Glutamatergic neuron (in vitro differentiated cells): ENCODE data around the gene PLCL2. TPM values are rescaled to one million over a fixed set of nuclear protein-coding genes. Genes with fewer than 3 reads are reported as not detected.

Experiments
- DNase-seq: peaks from one replicate; pipeline ENCODE4 v3.0.0; 2022
- H3K27ac Mint-ChIP-seq: one replicate; pipeline ENCODE4 v1.8.0; 2020; ENCODE audit warnings: mild to moderate bottlenecking, mixed read lengths, inconsistent platforms; ENCODE audit not compliant: unreplicated experiment
- H3K27me3 Mint-ChIP-seq: one replicate; pipeline ENCODE4 v1.8.0; 2020; ENCODE audit warnings: mild to moderate bottlenecking, moderate library complexity, mixed read lengths, inconsistent platforms; ENCODE audit not compliant: unreplicated experiment
- H3K36me3 Mint-ChIP-seq: one replicate; pipeline ENCODE4 v1.8.0; 2020; ENCODE audit warnings: mild to moderate bottlenecking, mixed read lengths, inconsistent platforms; ENCODE audit not compliant: unreplicated experiment
- H3K4me1 Mint-ChIP-seq: one replicate; pipeline ENCODE4 v1.8.0; 2020; ENCODE audit warnings: mild to moderate bottlenecking, low read depth, mixed read lengths, inconsistent platforms; ENCODE audit not compliant: unreplicated experiment
- H3K4me3 Mint-ChIP-seq: one replicate; pipeline ENCODE4 v1.8.0; 2020; ENCODE audit warnings: mild to moderate bottlenecking, mixed read lengths, inconsistent platforms; ENCODE audit not compliant: unreplicated experiment
- H3K9me3 Mint-ChIP-seq: one replicate; pipeline ENCODE4 v1.8.0; 2020; ENCODE audit warnings: mild to moderate bottlenecking, moderate library complexity, mixed read lengths, inconsistent platforms; ENCODE audit not compliant: unreplicated experiment
- CTCF ChIP-seq: fragments of 200-600 bp; sonication (generic); IDR thresholded peaks from one replicate; pipeline ENCODE4 v1.5.0; 2021; ENCODE audit not compliant: partially characterized antibody, unreplicated experiment
- total RNA-seq: library from RNA; stranded (reverse); fragmentation: NEBNext Ultra II Directional; extraction: Animal tissue kit (Norgen Biotek cat#: 25700); gene quantifications from one replicate; pipeline ENCODE4 v1.2.1, GENCODE V29; 2021; ENCODE audit not compliant: unreplicated experiment

The PLCL2 gene
- total RNA-seq, 1 donor from 2014 or later: 71.1 TPM

GRCh38 chr3:17040990-17041377 lies 156.2 kb downstream of the PLCL2 start:
- H3K4me1 Mint-ChIP-seq: peaks cover 7% of the 10 kb centered on the region
- no peak for DNase-seq
- peaks cover 2% of the 10 kb centered on the region for H3K27me3 Mint-ChIP-seq
- peak overlapping the region; percentile 49 for H3K27ac Mint-ChIP-seq
- H3K36me3 Mint-ChIP-seq: no peaks in the 10 kb centered on the region
- no peaks in the 10 kb centered on the region for H3K9me3 Mint-ChIP-seq
- no peak overlapping the region for H3K4me3 Mint-ChIP-seq
- TF ChIP-seq CTCF: no peak

GRCh38 chr3:17044855-17045254 lies 160.1 kb downstream of the PLCL2 start:
- Mint-ChIP-seq H3K27ac (no peak overlapping the region), H3K9me3 (peaks cover 3% of the 10 kb centered on the region), H3K4me1 (peaks cover 26% of the 10 kb centered on the region), H3K36me3 (peaks cover 5% of the 10 kb centered on the region), H3K27me3 (peaks cover 2% of the 10 kb centered on the region), H3K4me3 (no peak overlapping the region)
- DNase-seq: no peak
- TF ChIP-seq CTCF: no peak

- H3K27me3 Mint-ChIP-seq: peaks cover under 1% of the 10 kb centered on the region
- peaks cover 25% of the 10 kb centered on the region for H3K4me1 Mint-ChIP-seq
- H3K36me3 Mint-ChIP-seq: peaks cover 5% of the 10 kb centered on the region
- peaks cover 3% of the 10 kb centered on the region for H3K9me3 Mint-ChIP-seq
- no peak overlapping the region for H3K27ac Mint-ChIP-seq
- TF ChIP-seq CTCF: no peak
- no peak overlapping the region for H3K4me3 Mint-ChIP-seq
- no peak for DNase-seq
Observed at GRCh38 chr3:17045705-17046104, 160.9 kb downstream of the PLCL2 start.

GRCh38 chr3:17046623-17047022 lies 161.9 kb downstream of the PLCL2 start:
- peaks cover 23% of the 10 kb centered on the region for H3K4me1 Mint-ChIP-seq
- H3K27me3 Mint-ChIP-seq: no peaks in the 10 kb centered on the region
- DNase-seq: no peak
- no peak for TF ChIP-seq CTCF
- H3K27ac Mint-ChIP-seq: peak overlapping the region; percentile 29
- peak overlapping the region; percentile 2 for H3K4me3 Mint-ChIP-seq
- H3K36me3 Mint-ChIP-seq: peaks cover 5% of the 10 kb centered on the region
- H3K9me3 Mint-ChIP-seq: peaks cover 3% of the 10 kb centered on the region

GRCh38 chr3:17047162-17047561 lies 162.4 kb downstream of the PLCL2 start:
- TF ChIP-seq CTCF: no peak
- H3K36me3 Mint-ChIP-seq: peaks cover 5% of the 10 kb centered on the region
- peaks cover 3% of the 10 kb centered on the region for H3K9me3 Mint-ChIP-seq
- H3K27me3 Mint-ChIP-seq: no peaks in the 10 kb centered on the region
- H3K4me1 Mint-ChIP-seq: peaks cover 23% of the 10 kb centered on the region
- peak overlapping the region; percentile 14 for H3K4me3 Mint-ChIP-seq
- H3K27ac Mint-ChIP-seq: peak overlapping the region; percentile 29
- no peak for DNase-seq
